Muscle of leg (tissue), 11 donors: ENCODE measurements around the gene ITGA3. TPM values are rescaled to one million over a fixed set of nuclear protein-coding genes. Genes with fewer than 3 reads are reported as not detected.

ENCODE experiments used
- DNase-seq: peaks from one replicate; pipeline ENCODE4 v3.0.0; 2013
- H3K27ac ChIP-seq: one replicate; pipeline ENCODE4 v1.5.1; 2013; ENCODE audit warnings: mild to moderate bottlenecking, low read length, control low read depth
- H3K27me3 ChIP-seq: one replicate; pipeline ENCODE4 v1.6.1; 2013; ENCODE audit warnings: low read length; ENCODE audit not compliant: control insufficient read depth, insufficient read depth
- H3K36me3 ChIP-seq: one replicate; pipeline ENCODE4 v1.6.1; 2013; ENCODE audit warnings: low read length; ENCODE audit not compliant: control insufficient read depth, insufficient read depth
- H3K4me1 ChIP-seq: one replicate; pipeline ENCODE4 v1.6.1; 2013; ENCODE audit warnings: low read length; ENCODE audit not compliant: control insufficient read depth, insufficient read depth
- H3K4me3 ChIP-seq: one replicate; pipeline ENCODE4 v1.5.1; 2013; ENCODE audit warnings: low read length, control low read depth
- H3K9me3 ChIP-seq: replicated peaks from 2 replicates; pipeline ENCODE4 v1.6.1; 2013; ENCODE audit warnings: low read depth, low read length; ENCODE audit not compliant: control insufficient read depth
- WGBS: methylation state at CpG from one replicate; pipeline ENCODE4 v1.1.5; 2013; ENCODE audit warnings: missing lambda C conversion rate; ENCODE audit not compliant: insufficient coverage; 5-methylcytosine and 5-hydroxymethylcytosine counted together
- polyA plus RNA-seq, 8 donors: library from polyadenylated mRNA; unstranded; fragments of 120-200 nt; gene quantifications; one replicate each; pipeline versions ENCODE4 v1.2.1 to v1.2.3, GENCODE V29; 2013; ENCODE audit warnings: inconsistent platforms in 1 of 8, low replicate concordance in 1 of 8; ENCODE audit not compliant: insufficient read length in 8 of 8, insufficient read depth in 1 of 8
- total RNA-seq: library from RNA; stranded (reverse); fragments of 120-200 nt; gene quantifications from one replicate; pipeline ENCODE4 v1.2.4, GENCODE V29; 2013

ITGA3 gene
- total and polyA plus RNA-seq, 9 donors, result 14.8 to 31.8 (median 24.8) TPM

- Histone ChIP-seq H3K36me3 (no peaks in the 10 kb centered on the region), H3K27ac (peak overlapping the region; percentile 47), H3K4me1 (peaks cover 27% of the 10 kb centered on the region), H3K4me3 (no peak overlapping the region), H3K9me3 (no peaks in the 10 kb centered on the region), H3K27me3 (peaks cover 8% of the 10 kb centered on the region)
- DNase-seq, result no peak
- WGBS, result no CpG with 5 or more reads among the region's 5 CpGs
Measured at GRCh38 chr17:50044483-50044882, 11.4 kb upstream of the ITGA3 start.

GRCh38 chr17:50045154-50045553 lies 10.8 kb upstream of the ITGA3 start:
- no peaks in the 10 kb centered on the region for H3K9me3 ChIP-seq
- no peak overlapping the region for H3K4me3 ChIP-seq
- WGBS, result 68% methylated on average over 3 of the region's 4 CpGs
- peaks cover 8% of the 10 kb centered on the region for H3K27me3 ChIP-seq
- peaks cover 27% of the 10 kb centered on the region for H3K4me1 ChIP-seq
- peak; percentile 36 for DNase-seq
- H3K27ac ChIP-seq, result peak overlapping the region; percentile 35
- no peaks in the 10 kb centered on the region for H3K36me3 ChIP-seq

GRCh38 chr17:50046179-50046578 lies 9.7 kb upstream of the ITGA3 start:
- 72% methylated on average over 2 of the region's 2 CpGs for WGBS
- DNase-seq, result no peak
- no peaks in the 10 kb centered on the region for H3K9me3 ChIP-seq
- no peak overlapping the region for H3K27ac ChIP-seq
- no peaks in the 10 kb centered on the region for H3K36me3 ChIP-seq
- no peak overlapping the region for H3K4me3 ChIP-seq
- peaks cover 8% of the 10 kb centered on the region for H3K27me3 ChIP-seq
- H3K4me1 ChIP-seq, result peaks cover 30% of the 10 kb centered on the region

DNA sequence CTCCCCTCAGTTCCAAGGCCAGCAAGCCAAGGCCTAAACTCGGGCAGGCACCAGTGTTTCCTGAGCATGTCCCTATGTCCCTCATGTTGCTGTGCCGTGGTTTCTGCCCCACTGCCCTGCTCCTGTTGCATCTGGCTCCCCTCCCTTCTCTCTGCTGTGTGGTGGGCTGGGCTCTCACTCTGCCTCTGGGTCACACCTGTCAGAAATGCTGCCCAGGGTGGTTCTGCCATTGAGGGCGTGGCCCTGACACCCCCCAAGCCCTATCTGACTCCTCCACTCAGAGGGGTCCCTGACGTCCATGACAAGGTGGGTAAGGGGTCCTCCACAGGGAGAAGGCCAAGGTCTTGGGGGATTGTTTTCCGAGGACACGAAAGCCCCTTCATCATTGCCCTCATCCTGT lies 9.2 kb upstream of the ITGA3 start:
- no peak overlapping the region for H3K4me3 ChIP-seq
- no peaks in the 10 kb centered on the region for H3K9me3 ChIP-seq
- H3K27ac ChIP-seq, result no peak overlapping the region
- no peaks in the 10 kb centered on the region for H3K36me3 ChIP-seq
- no peak for DNase-seq
- peaks cover 35% of the 10 kb centered on the region for H3K4me1 ChIP-seq
- peaks cover 9% of the 10 kb centered on the region for H3K27me3 ChIP-seq
- 58% methylated on average over 4 of the region's 6 CpGs for WGBS

DNA sequence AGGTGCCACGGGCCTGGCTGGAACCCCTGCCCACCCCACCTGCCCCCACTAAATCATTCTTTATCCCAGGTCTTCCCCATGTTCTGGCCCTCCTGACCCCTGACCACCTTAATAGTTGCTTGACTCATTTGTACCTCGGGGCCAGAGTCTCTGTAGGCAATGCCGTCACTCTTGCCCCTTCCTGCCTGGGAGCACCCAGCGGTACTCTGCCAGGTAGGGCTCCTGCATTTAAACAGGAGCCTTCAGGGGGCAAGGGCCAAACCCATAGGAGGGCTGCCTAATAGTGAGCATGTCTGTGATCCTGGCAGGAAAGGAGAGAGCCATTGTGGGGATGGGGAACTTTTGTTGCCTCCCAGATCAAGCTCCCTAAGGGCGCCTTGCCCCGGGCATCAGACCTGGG lies 8.8 kb upstream of the ITGA3 start:
- H3K36me3 ChIP-seq, result no peaks in the 10 kb centered on the region
- DNase-seq, result no peak
- H3K4me1 ChIP-seq, result peaks cover 35% of the 10 kb centered on the region
- H3K4me3 ChIP-seq, result no peak overlapping the region
- peaks cover 10% of the 10 kb centered on the region for H3K27me3 ChIP-seq
- 79% methylated on average over 3 of the region's 6 CpGs for WGBS
- no peak overlapping the region for H3K27ac ChIP-seq
- no peaks in the 10 kb centered on the region for H3K9me3 ChIP-seq

DNA sequence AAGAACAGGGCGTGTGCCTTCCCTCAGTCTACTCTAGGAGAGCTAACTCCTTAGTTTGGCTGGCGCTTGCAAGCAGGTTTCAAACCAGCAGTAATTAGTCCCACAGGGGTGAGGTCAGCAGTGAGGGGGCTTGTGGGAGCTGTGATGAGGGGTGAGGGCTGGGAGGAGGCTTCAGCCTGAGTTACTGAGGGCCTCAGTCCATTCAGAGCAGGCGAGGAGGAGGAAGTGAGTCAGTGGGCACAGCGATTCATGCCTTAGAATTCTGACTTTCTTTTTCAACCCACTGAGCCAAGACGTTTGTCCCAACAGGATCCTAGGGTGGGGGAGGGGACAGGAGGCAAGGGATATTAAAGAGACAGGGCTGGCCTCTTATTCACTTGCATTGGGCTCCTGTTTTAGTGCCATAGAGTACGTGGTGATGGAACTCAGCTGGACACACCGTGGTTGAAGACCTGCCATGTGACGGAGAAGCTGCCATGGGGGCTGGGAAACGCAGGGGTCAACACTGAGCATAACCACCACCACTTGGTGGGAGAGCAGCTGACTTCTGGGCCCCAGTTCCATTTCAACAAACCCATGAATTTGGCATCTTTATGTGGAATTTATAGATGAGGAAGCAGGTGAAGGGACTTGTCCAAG lies 8.3 kb upstream of the ITGA3 start:
- peaks cover 35% of the 10 kb centered on the region for H3K4me1 ChIP-seq
- 35% methylated on average over 2 of the region's 9 CpGs for WGBS
- no peaks in the 10 kb centered on the region for H3K9me3 ChIP-seq

DNA sequence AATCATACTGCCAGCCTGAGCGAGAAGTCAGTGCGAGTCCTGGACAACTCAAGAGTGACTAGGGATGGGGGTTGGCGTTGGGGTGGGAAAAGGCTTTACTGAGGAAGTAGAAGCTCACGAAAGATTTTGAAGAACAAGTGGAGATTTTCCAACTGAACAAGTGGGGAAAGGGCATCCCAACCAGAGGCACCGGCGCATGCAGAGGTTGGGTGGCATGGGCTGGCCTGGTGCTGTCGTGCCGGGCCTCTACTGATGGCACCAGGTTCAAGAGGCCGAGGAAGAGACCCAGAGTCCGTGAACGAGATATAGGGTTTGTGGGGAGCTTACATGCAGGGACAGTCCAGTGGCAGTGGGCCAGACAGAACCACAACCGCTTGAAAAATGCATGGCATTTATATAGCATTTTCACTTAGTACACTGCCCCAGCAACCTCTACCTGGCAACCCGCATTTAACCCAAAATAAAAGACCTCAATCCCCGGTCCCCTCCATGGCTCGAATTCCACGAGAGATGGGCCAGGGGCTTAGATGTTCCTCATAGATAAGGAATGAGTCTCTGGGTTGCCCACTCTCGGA lies 7.7 kb upstream of the ITGA3 start:
- WGBS, result 90% methylated on average over 12 of the region's 17 CpGs
- Histone ChIP-seq H3K4me1 (peaks cover 39% of the 10 kb centered on the region), H3K4me3 (no peak overlapping the region), H3K36me3 (no peaks in the 10 kb centered on the region), H3K27ac (no peak overlapping the region), H3K27me3 (peaks cover 13% of the 10 kb centered on the region), H3K9me3 (no peaks in the 10 kb centered on the region)
- no peak for DNase-seq

More for the DNA sequence above, 8.3 kb upstream of the ITGA3 start:
- DNase-seq, result no peak
- Histone ChIP-seq H3K27me3 (peaks cover 10% of the 10 kb centered on the region), H3K27ac (no peak overlapping the region), H3K36me3 (no peaks in the 10 kb centered on the region), H3K4me3 (no peak overlapping the region)

GRCh38 chr17:50048988-50049387 lies 6.9 kb upstream of the ITGA3 start:
- Histone ChIP-seq H3K4me1 (peaks cover 40% of the 10 kb centered on the region), H3K27me3 (peaks cover 13% of the 10 kb centered on the region), H3K9me3 (no peaks in the 10 kb centered on the region), H3K4me3 (no peak overlapping the region), H3K36me3 (no peaks in the 10 kb centered on the region), H3K27ac (no peak overlapping the region)
- WGBS, result 67% methylated on average over 4 of the region's 4 CpGs
- no peak for DNase-seq

DNA sequence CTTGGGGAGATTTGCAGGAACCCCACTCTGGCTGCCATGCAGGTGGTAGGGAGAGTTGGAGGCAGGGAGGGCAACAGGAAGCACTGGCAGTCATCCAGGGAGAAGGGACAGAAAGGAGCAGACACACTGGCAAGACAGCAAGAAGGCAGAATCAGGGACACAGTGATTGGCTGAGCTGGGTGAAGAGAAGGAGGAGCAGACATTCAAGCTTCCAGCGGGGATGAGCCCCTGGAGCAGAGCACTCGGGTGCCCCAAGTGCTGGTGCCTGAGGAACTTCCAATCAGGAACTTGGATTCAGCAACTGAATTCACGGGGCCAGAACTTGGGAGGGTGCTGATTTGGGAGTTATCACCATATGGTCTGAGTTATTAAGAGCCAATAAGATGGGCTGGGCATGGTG lies 6.3 kb upstream of the ITGA3 start:
- H3K4me3 ChIP-seq, result no peak overlapping the region
- H3K9me3 ChIP-seq, result no peaks in the 10 kb centered on the region
- 39% methylated on average over 3 of the region's 3 CpGs for WGBS
- DNase-seq, result no peak
- peaks cover 34% of the 10 kb centered on the region for H3K4me1 ChIP-seq
- H3K36me3 ChIP-seq, result no peaks in the 10 kb centered on the region
- no peak overlapping the region for H3K27ac ChIP-seq
- H3K27me3 ChIP-seq, result peaks cover 12% of the 10 kb centered on the region

GRCh38 chr17:50050431-50051032 lies 5.4 kb upstream of the ITGA3 start:
- Histone ChIP-seq H3K4me3 (no peak overlapping the region), H3K4me1 (peaks cover 34% of the 10 kb centered on the region), H3K36me3 (no peaks in the 10 kb centered on the region), H3K27ac (no peak overlapping the region), H3K9me3 (no peaks in the 10 kb centered on the region), H3K27me3 (peaks cover 20% of the 10 kb centered on the region)
- no peak for DNase-seq
- 88% methylated on average over 3 of the region's 12 CpGs for WGBS
